Pulmonary artery endothelial cell (primary cell): ENCODE results near the gene CCDC148. TPM values are rescaled to one million over a fixed set of nuclear protein-coding genes. Genes with fewer than 3 reads are reported as not detected.
"Not testable (repeated sequence)": the region's sequence is repeated elsewhere in the genome, so short reads cannot be mapped to it uniquely, and the experiment has no call there.

ENCODE experiments used
- DNase-seq: peaks from one replicate; pipeline ENCODE4 v3.0.0-alpha.2; 2011; ENCODE audit warnings: low read depth, low spot score
- total RNA-seq: library from RNA; depleted of rRNA; stranded (reverse); fragments of >200 nt; gene quantifications from 2 replicates; pipeline ENCODE4 v1.2.3, GENCODE V29; 2014

CCDC148 gene
- total RNA-seq, 1 donor from 2014 or later: not detected

DNA sequence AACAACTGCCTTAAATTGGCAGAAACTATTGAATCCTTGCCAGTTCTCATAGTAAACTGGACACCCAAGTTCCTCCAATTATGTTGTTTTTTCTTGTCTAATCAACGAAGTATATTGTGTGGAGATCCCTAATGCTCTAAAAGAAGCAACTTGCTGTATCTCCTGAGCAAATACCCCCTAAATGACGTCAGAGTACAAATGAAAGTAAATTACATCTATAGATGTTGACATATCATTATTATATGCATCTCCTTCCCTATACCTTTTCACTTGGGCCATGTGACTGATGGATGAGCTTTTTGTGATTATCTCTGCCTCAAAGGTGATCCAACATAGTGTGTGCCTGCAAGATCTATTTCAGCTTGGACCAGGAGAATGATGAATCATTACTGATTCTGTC, 159.4 kb downstream of the CCDC148 start:
- DNase-seq: no peak

DNA sequence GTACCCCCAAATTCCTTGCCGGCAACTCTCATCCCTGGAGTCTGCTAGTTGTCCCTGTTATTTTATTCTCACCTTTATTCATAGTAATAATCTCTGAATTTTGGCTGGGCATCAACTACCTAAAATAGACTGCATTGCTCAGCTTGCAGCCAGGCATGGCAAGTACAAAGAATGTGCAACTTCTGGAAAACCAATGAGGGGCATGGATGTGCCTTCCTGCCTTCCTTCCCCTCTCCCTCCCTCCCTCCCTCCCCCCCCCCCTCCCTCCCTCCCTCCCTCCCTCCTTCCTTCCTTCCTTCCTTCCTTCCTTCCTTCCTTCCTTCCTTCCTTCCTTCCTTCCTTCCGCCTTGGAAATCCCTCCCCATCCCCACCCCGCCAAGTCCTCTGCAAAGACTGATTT, 162.8 kb downstream of the CCDC148 start:
- DNase-seq: no peak

DNA sequence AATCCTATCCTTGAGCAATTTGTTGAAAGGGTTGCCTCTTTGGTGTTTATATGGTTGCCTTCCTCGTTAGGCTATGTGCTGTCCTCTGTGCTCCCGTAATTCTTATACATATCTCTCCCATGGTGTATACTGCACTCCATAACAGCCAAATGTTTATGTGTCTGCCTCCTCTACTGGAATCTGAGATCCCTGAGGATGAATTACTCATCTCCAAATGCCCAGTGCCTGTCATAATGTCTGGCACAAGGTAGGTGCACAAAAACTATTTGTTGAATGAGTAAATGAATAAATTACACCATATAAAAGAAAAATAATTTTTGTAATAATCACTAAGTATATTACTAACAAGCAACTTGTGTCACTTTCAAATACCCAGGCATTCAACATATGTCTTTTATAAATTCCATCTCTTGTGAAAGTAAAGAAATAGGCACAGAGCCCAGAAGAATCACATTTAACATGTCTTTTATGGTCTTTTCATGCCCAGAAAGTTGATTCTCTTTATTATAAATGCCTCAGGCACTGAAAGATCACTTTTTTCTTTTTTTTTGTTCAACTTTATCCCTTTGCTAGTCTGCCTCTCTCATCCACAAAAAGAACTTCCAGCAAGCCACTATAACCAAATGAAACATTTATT, 164.9 kb downstream of the CCDC148 start:
- no peak for DNase-seq

DNA sequence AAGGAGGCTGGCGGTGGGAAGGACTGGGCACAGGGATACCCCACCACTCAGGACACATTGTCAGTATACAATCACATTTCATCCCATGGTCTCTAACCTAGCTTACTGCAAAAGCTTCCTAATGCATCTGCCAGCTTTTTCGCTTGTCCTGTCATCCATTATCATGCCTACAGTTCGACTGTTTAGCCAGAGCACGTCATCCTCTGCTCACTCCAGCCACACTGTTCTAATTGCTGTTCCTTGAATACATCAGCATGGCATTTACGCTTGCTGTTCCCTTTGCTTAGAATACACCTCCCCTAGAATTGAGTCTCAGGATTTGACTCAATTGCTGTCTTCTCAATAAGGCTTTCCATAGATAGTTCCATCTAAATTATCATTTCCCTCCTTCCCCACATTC, 166.3 kb downstream of the CCDC148 start:
- DNase-seq: no peak

DNA sequence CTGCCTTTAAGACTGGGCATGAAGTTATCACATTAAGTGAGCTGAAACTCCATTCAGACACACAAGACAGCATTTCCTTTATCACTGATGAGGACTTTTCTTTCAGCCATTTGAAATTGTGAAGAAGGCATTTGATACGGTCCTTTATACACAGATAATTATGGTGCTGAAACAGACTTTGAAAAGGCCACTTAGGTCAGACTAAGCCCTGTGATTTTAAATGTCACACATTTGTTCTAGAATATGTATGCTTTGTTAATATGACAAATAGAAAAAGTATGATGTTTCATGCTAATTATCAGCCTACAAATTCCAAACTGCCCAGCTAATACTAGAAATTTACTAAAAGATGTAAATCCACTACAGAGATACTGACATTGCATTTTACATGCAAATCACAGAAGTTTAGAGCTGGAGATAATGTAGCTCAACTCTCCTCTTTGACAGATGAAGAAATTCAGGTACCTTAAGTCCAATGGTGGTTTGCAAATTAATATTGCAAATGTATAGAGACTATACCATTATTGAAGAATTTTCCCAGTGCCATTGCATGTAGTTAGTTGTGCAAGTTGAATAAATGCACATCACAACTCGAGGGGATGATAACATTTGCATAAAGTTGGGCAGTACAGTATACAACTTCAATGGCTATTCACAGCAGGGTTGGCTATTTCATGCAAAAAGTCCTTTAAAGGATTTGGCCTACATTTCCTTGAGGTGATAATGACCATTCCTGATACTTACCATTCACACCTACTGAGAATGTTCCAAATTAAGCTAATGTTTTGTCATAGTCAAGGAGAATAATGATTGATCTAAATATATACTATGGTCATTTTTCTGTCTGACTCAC, 179.7 kb downstream of the CCDC148 start:
- no peak for DNase-seq

DNA sequence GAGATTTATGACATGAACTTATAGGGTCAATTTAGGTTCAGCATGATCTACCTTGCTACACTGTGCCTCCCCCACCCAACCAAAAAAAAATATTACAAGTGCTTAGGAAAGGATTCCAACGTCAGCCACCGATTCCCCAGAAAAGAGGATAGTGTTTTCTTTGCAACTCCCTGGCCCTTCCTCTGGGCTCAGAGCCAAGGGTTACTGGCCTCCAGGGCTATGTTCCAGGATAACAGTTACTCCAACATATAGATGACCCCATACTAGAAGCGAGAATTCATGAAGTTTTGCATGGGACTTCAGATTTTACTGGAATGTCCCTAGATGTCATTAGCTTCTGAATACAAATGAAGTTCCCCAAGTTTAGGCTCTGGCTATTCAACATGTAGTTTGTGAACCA, 182.8 kb downstream of the CCDC148 start:
- DNase-seq: no peak

DNA sequence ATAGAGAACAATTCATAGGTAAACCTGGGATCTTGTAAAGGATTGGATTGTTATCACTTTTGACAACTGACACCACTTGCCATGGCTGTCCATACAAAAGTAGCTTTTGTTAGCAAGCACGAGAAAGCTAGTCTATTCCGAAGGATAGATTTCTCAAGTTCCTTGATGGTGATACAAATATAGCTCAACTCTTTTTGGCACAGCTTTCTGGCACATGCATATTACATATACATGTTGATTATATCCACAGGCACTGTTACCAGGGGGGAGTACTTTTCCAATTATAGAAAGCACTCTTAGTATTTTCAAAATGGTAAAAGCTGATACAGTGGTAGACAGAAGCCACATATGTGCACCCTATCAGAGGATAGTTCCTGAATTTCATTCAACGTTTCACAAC, 186.0 kb downstream of the CCDC148 start:
- no peak for DNase-seq

DNA sequence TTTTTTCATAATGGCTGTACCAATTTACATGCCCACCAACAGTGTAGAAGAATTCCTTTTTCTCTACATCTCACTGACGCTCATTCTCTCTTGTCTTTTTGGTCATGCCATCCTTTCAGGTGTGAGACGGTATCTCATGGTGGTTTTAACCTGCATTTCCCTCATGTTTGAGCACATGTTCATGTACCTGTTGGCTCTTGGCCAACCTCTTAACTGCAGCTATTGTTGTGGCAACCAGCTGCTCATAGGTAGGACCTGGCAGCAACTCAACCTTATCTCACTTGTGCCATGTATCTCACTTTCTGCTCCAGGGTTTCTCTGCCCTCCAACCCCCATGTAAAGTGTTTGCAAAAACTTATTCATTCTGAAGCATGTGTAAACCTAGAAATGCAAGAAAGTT, 187.4 kb downstream of the CCDC148 start:
- no peak for DNase-seq

DNA sequence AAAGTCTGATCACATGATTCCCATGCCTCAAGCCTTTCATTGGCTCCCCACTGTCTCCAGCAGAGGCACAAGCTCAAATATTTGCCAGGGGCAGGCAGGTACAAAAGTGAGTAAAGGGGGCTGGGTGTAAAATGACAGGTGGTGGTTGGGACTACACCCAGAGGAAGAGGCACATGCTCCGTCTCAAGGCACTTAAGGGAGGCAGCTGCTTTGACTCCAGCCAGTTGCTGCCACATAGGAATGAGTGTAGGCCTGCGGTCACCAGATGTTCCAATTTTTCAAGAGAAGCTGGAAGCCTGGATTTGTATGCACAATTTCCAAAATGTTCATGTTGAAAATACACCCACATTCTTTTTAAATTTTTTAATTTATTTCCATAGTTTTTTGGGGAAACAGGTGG, 190.4 kb downstream of the CCDC148 start:
- no peak for DNase-seq

DNA sequence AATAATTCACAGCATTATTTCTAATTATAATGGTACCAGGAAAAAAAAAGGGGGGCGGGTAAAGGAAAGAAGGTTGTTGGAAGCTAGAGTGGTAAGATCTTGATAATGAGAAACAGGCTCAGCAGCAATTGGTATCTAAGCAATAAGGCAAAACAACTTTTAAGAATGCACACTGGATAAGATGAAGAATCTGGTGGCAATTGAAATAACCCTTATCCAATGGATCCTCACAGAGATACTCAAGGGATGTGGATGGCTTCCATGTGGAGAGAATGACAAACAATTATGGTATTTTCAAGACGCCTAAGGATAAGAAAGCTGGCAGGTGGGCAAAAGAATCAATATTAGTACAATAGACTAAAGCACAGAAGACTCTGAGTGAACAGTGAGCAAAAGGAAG, 201.3 kb downstream of the CCDC148 start:
- no peak for DNase-seq

DNA sequence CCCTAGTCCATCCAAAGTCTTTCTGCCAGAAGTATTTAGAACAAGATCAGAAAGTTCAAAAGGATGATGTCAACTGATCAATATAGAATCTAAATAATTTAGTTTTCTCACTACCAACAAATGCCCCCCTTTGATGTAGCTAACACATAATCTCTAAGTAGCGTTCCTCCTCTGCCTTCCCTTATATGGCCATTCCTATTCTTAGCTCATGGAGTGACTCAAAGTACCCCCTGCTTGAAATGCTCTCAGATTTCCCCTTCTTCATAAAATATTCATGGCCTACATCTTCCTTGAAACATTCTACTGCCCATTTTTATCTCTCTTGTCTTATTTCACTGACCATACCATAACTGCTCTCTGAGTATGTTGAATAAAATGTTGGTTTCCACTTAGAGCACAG, 203.4 kb downstream of the CCDC148 start:
- no peak for DNase-seq

DNA sequence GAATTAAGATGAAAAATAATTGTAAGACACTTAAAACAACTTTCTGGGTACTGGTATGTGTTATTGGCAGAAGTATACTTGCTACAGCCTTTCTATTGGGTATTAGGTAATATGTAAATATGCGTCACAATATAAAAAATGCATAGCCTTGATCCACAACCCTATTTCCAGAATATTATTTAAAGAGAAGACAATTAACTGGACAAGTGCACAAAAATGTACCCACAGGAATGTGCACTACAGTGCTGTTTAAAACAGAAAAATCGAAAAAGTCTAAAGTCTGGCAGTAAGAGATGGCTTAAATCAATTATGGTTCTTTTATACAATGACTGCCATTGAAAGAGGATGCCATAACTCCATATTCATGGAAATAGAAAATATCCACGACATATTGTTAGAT, 205.2 kb downstream of the CCDC148 start:
- no peak for DNase-seq

DNA sequence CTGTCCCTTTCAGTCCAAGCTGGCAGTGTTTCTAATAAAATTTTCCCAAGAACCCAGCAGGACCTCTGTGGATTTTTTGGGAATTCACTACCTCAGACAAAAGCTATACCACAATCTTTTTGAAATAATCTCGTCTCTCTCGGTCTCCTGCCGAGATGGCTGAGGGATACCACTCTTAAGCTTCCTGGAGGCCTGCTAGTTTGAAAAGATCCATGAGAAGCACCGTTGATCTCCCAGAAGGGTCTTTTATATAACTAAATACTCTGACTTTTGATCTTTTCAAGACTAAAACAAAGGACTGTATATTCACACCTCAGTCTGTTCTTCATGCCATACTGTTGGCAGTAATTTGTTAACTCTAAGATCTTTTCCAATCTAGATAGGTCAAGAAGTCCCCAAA, 213.2 kb downstream of the CCDC148 start:
- no peak for DNase-seq

DNA sequence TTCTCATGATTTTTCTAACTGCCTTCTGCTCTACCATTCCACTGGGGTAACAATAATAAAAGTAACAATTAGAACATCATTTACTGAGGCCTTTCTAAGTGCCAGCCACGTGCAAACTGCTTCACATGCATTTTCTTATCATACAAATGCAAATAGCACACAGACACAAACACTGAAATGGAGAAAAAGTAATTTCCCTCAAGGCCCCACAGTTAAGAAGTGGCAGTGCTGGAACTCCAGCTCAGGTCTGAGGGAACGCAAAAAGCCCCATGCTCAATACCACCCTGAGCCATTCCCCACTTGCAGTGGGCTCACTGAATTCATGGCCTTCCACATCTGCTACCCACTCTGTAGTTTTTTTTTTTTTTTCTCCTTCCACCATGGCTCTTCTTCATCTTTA, 214.3 kb downstream of the CCDC148 start:
- no peak for DNase-seq

DNA sequence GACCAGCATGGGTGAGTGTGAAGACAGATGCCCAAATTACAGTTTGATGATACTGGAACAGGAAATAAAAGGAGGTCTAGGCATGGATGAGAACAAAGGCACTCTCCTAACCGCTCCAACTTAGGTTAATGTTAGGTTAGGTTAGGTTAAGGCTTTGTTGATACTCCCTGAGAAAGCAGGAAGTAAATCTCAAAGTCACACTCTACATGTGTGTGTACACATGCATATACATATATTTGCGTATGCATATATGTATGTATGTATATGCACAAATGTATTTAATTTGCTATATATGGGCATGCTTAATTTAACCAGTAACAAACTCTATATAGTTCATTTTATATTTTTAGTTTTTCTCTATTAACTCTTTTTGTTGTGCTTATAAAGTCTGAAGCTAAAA, 215.6 kb downstream of the CCDC148 start:
- DNase-seq: no peak

DNA sequence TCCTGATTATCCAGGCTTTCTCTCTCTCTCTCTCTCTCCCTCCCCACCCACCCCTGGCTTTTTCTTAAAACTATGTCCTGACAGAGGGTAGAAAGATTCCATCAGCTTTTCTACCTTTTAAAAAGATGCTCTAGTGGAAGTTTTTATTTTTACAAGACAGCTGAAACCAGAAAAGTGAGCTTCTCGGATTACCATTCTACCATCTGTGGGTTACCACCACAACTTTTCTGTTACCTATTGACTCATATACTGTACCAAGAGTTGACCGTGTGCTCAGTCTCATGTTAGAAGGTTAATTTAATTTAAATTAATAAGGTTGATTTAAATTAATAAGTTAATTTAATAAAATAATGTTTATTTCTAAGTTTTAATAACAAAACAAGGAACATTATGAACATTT, 217.3 kb downstream of the CCDC148 start:
- no peak for DNase-seq

DNA sequence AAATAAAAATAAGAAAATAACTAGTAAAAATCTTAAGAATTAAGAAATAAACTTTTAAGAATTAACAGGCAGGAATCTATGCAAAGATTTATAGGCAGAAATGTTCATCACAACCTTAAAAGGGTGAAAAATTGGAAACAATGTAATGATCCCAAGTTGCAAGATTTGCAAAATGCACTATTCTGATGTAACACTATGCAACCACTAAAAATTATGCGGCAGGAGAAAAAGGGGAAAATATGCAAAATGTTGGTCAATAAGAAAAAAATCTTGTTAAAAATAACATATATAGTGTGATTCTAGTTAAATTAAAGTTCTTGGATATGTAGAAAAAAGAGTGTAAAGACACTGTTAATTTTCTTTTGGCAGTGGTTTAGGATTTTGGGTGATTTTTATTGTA, 222.1 kb downstream of the CCDC148 start:
- DNase-seq: no peak

DNA sequence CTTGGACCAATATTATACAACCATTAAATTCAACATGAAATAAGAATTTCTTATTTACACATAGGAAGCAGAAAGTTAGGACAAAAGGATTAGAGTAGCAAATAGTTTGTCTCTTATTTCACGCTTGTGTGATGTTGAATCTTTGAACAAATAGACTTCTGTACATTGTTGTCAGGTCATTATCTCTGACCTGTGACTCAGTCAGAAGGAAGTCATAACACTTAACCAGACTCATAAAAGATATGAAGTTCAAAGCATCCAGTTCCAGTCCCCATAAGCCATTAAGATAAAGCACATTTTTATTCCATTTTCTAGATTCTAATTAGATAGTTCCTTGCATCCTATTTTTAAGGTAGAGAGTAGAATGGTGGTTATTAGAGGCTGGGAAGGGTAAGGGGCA, 224.1 kb downstream of the CCDC148 start:
- DNase-seq: no peak

DNA sequence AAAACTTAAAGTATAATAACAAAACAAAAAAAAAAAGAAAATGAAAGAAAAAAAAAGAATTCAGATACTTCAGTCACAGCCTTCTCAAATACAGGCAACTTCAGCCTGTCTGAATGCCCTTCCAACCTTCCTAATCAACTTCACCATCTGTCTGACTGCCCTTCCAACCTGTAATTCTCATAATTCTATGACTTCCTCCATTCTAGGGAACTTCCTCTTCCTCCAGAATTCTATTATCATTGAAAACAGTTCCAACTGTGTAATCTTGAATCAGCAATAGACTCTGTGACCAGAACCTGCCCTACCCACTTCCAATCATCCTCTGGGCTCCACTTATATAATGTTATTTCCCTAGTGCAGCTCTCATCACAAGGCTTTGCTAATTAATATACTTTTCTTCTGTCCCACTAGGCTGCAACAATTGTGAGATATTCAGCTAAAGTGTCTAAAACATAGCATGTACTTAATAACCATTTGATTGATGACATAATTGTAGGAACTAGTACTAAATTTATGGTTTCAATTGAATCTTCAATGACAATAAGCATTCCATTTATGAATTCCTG, 227.5 kb downstream of the CCDC148 start:
- no peak for DNase-seq

DNA sequence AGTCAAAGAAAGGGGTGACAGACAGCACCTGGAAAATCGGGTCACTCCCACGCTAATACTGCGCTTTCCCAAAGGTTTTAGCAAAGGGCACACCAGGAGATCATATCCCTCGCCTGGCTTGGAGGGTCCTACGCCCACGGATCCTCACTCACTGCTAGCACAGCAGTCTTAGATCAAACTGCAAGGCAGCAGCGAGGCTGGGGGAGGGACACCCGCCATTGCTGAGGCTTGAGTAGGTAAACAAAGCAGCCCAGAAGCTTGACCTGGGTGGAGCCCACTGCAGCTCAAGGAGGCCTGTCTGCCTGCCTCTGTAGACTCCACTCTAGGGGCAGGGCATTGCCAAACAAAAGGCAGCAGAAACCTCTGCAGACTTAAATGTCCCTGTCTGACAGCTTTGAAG, 233.5 kb downstream of the CCDC148 start:
- DNase-seq: not testable (repeated sequence)

DNA sequence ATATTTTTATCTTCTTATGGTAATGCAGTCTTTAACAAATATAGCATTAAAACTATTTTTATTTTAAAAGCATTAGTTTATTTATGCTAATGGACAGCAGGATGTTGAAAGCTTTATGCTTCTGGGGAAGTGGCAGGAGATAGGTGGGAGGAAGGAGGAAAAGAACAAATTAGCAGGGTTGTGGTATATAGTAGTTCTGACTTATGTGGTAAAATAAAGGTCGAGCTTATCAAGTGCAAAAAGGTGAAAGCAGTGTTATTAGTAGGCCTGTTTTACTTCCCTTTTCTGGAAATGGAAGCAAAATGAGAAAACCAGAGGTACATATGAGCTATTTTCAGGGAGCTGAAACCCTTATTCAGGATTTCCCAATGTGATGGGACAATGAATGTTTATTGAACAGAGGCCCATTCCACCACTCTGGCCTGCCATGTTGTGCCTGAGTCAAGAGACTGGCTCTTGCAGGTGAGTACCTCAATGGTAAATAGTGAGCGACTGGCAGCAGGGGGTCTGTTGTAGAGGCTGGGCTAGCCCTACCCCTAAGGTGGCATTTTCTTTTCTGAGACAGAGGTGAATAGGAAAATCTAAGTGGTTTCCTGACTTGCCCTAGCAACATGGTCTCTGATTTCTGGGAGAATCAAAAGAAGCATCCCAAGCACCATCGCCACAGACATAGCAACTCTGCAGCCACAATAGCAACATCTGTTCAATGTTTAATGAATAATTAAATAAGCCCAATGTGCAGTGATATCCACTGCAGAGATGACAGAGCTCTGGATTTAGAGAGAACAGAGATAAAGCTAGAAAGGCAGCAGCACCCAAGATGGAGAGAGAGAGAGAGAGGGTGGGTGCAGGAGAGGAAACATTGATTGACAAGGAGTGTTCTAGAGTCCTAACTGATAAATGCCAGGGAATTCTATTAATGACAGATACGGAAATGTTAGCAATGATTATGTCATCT, 235.2 kb downstream of the CCDC148 start:
- DNase-seq: no peak

DNA sequence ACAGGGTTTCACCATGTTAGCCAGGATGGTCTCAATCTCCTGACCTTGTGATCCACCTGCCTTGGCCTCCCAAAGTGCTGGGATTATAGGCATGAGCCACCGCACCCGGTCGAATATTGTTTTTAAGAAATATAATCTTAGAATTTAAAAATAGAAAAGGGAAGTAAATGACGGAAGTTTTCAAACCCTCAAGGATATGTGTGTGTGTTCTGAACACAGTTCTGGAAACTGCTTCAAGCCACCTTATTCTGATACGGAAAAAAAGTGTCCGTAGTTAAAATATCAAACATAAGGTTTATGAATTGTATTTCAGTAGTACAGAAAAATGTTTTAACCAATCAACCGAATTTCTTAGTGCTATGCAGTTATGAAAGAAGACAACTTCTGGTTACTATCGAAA, 239.0 kb downstream of the CCDC148 start:
- DNase-seq: no peak
